ENCODE data around the gene TRIM43B.
"Not testable (repeated sequence)": the region's sequence is repeated elsewhere in the genome, so short reads cannot be mapped to it uniquely, and the experiment has no call there.

The TRIM43B gene

GRCh38 chr2:95484654-95485053 lies at the start of gene TRIM43B:
TSS of gene TRIM43B (minus strand) at chr2:95484754. CDS start at chr2:95482714, 2,040 bp downstream.
- not testable (repeated sequence) for FAIRE-seq

- FAIRE-seq = no peak
Observed at GRCh38 chr2:95531254-95531771, 46.8 kb upstream of the TRIM43B start.

- FAIRE-seq = no peak
Observed at GRCh38 chr2:95530734-95531133, 46.2 kb upstream of the TRIM43B start.

GRCh38 chr2:95526360-95527341 lies 42.1 kb upstream of the TRIM43B start:
- FAIRE-seq = no peak

GRCh38 chr2:95525294-95526035 lies 40.9 kb upstream of the TRIM43B start:
- FAIRE-seq = no peak

GRCh38 chr2:95524195-95524594 lies 39.6 kb upstream of the TRIM43B start:
- FAIRE-seq = no peak

GRCh38 chr2:95514718-95515117 lies 30.2 kb upstream of the TRIM43B start:
- FAIRE-seq = no peak

- not testable (repeated sequence) for FAIRE-seq
Observed at GRCh38 chr2:95514226-95514625, 29.7 kb upstream of the TRIM43B start.

- no peak for FAIRE-seq
Observed at GRCh38 chr2:95509408-95509807, 24.9 kb upstream of the TRIM43B start.

GRCh38 chr2:95505222-95505621 lies 20.7 kb upstream of the TRIM43B start:
- no peak for FAIRE-seq

- FAIRE-seq = no peak
Observed at GRCh38 chr2:95500854-95501253, 16.3 kb upstream of the TRIM43B start.

GRCh38 chr2:95492076-95492475 lies 7.5 kb upstream of the TRIM43B start:
- FAIRE-seq = not testable (repeated sequence)

- FAIRE-seq = not testable (repeated sequence)
Observed at GRCh38 chr2:95475025-95475424, 9.5 kb downstream of the TRIM43B start.

- FAIRE-seq = not testable (repeated sequence)
Observed at GRCh38 chr2:95467984-95468383, 16.6 kb downstream of the TRIM43B start.

- FAIRE-seq = not testable (repeated sequence)
Observed at GRCh38 chr2:95466572-95466971, 18.0 kb downstream of the TRIM43B start.

GRCh38 chr2:95463292-95463691 lies 21.3 kb downstream of the TRIM43B start:
- not testable (repeated sequence) for FAIRE-seq

GRCh38 chr2:95445317-95445716 lies 39.2 kb downstream of the TRIM43B start:
- FAIRE-seq = not testable (repeated sequence)

GRCh38 chr2:95442474-95443099 lies 42.0 kb downstream of the TRIM43B start:
- FAIRE-seq = not testable (repeated sequence)

- FAIRE-seq = not testable (repeated sequence)
Observed at GRCh38 chr2:95435872-95436209, 48.7 kb downstream of the TRIM43B start.

- FAIRE-seq = not testable (repeated sequence)
Observed at GRCh38 chr2:95435162-95435871, 49.2 kb downstream of the TRIM43B start.

GRCh38 chr2:95434507-95435076 lies 50.0 kb downstream of the TRIM43B start:
- not testable (repeated sequence) for FAIRE-seq

GRCh38 chr2:95433973-95434372 lies 50.6 kb downstream of the TRIM43B start:
- FAIRE-seq = not testable (repeated sequence)
